Neural crest cell (in vitro differentiated cells): ENCODE results near the gene KRI1. TPM values are rescaled to one million over a fixed set of nuclear protein-coding genes. Genes with fewer than 3 reads are reported as not detected.
"Not testable (repeated sequence)": the region's sequence is repeated elsewhere in the genome, so short reads cannot be mapped to it uniquely, and the experiment has no call there.

Source experiments
- DNase-seq: peaks from one replicate; pipeline ENCODE4 v3.0.0; 2021; ENCODE audit warnings: low read depth, mixed read lengths, low spot score
- H3K27ac Mint-ChIP-seq: one replicate; pipeline ENCODE4 v1.8.0; 2021; ENCODE audit warnings: mild to moderate bottlenecking, mixed read lengths; ENCODE audit not compliant: unreplicated experiment
- H3K27me3 Mint-ChIP-seq: 2 replicates; pipeline ENCODE4 v1.8.0; 2021; ENCODE audit warnings: low read depth, mild to moderate bottlenecking, mixed read lengths
- H3K36me3 Mint-ChIP-seq: 2 replicates; pipeline ENCODE4 v1.8.0; 2021; ENCODE audit warnings: low read depth, mild to moderate bottlenecking, mixed read lengths
- H3K4me1 Mint-ChIP-seq: 2 replicates; pipeline ENCODE4 v1.8.0; 2021; ENCODE audit warnings: mixed read lengths
- H3K4me3 Mint-ChIP-seq: one replicate; pipeline ENCODE4 v1.8.0; 2021; ENCODE audit warnings: mild to moderate bottlenecking, mixed read lengths
- H3K9me3 Mint-ChIP-seq: 2 replicates; pipeline ENCODE4 v1.8.0; 2021; ENCODE audit warnings: mixed read lengths
- total RNA-seq: library from RNA; stranded (reverse); gene quantifications from 2 replicates; pipeline ENCODE4 v1.2.1, GENCODE V29; 2021
- TF ChIP-seq, protein P1 (sequence below): fragments of 200-600 bp; sonication (generic); conservative IDR thresholded peaks from 2 replicates; pipeline ENCODE4 v1.5.0; 2021; ENCODE audit warnings: antibody characterized with exemption, mild to moderate bottlenecking

The KRI1 gene
- total RNA-seq, 1 donor from 2014 or later: 41.2 TPM

DNA sequence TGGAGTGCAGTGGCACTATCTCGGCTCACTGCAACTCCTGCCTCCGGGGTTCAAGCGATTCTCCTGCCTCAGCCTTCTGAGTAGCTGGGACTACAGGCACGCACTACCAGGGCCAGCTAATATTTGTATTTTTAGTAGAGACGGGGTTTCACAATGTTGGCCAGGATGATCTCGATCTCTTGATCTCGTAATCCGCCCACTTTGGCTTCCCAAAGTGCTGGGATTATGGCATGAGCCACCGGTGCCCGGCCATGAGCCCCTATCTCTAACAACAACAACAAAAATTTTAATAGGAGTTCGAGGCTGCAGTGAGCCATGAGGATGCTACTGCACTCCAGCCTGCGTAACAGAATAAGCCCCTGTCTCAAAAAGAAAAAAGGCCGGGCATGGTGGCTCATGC, 16.3 kb upstream of the KRI1 start:
- H3K27ac Mint-ChIP-seq: no peak overlapping the region
- H3K36me3 Mint-ChIP-seq: no peaks in the 10 kb centered on the region
- no peak overlapping the region for H3K4me3 Mint-ChIP-seq
- H3K27me3 Mint-ChIP-seq: peaks cover 36% of the 10 kb centered on the region
- H3K4me1 Mint-ChIP-seq: peaks cover 6% of the 10 kb centered on the region
- DNase-seq: no peak
- no peaks in the 10 kb centered on the region for H3K9me3 Mint-ChIP-seq
- TF ChIP-seq, protein P1, sequence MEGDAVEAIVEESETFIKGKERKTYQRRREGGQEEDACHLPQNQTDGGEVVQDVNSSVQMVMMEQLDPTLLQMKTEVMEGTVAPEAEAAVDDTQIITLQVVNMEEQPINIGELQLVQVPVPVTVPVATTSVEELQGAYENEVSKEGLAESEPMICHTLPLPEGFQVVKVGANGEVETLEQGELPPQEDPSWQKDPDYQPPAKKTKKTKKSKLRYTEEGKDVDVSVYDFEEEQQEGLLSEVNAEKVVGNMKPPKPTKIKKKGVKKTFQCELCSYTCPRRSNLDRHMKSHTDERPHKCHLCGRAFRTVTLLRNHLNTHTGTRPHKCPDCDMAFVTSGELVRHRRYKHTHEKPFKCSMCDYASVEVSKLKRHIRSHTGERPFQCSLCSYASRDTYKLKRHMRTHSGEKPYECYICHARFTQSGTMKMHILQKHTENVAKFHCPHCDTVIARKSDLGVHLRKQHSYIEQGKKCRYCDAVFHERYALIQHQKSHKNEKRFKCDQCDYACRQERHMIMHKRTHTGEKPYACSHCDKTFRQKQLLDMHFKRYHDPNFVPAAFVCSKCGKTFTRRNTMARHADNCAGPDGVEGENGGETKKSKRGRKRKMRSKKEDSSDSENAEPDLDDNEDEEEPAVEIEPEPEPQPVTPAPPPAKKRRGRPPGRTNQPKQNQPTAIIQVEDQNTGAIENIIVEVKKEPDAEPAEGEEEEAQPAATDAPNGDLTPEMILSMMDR: no peak

DNA sequence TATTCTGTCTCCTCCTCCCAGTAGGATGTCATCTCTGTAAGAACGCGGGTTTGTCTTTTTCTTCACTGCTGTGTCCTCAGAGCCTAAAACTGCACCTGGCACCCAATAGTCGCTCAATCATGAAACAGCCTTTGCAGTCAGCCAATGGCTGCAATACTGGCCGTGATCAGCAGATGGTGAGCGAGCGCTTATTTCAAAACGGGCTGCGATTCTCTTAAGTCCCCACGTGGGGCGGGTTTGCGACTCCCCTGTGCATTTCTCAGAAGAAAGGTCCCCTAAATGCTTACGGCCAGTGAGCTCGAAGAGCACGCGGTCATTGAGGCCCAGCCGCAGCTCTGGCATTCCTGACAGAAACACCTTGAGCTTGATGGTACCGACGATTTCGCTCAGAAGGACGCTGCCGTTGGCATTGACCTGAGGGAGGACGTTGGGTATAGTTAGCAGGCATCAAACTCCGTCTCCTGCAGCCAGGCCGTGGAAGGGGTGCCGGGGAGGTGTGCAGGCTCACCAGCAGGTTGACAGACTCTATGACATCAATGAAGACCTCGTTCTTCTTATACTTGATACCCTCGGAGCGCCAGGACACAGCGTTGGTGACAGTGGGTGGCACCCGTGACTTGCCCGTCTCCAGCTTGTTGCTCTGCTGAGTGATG, 15.3 kb upstream of the KRI1 start:
- no peak overlapping the region for H3K4me3 Mint-ChIP-seq
- peak; percentile 93 for DNase-seq
- no peaks in the 10 kb centered on the region for H3K36me3 Mint-ChIP-seq

DNA sequence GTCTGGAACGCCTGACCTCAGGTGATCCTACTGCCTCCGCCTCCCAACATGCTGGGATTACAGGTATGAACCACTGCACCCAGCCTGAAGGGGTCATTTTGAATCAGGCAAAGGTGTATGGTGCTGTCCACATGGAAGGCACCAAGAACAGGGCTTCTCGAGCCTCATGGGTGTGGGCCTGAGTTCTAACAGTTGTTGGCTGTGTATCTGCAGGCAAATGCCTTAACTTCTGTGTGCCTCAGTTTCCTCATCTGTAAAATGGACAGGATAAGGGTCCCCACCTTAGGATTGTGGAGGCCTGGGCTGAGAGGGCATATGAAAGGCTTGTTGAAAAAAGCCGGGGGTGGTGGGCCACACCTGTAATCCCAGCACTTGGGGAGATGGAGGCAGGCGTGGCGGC, 12.1 kb upstream of the KRI1 start:
- no peak for DNase-seq
- H3K9me3 Mint-ChIP-seq: no peaks in the 10 kb centered on the region
- no peaks in the 10 kb centered on the region for H3K36me3 Mint-ChIP-seq
- no peak overlapping the region for H3K4me3 Mint-ChIP-seq
- peaks cover under 1% of the 10 kb centered on the region for H3K27me3 Mint-ChIP-seq
- TF ChIP-seq, protein P1: no peak
- H3K4me1 Mint-ChIP-seq: peaks cover 6% of the 10 kb centered on the region
- no peak overlapping the region for H3K27ac Mint-ChIP-seq

More for the DNA sequence above, 15.3 kb upstream of the KRI1 start:
- Mint-ChIP-seq H3K4me1 (peaks cover 6% of the 10 kb centered on the region), H3K27ac (no peak overlapping the region), H3K9me3 (no peaks in the 10 kb centered on the region), H3K27me3 (peaks cover 26% of the 10 kb centered on the region)
- TF ChIP-seq, protein P1: peak; percentile 97

DNA sequence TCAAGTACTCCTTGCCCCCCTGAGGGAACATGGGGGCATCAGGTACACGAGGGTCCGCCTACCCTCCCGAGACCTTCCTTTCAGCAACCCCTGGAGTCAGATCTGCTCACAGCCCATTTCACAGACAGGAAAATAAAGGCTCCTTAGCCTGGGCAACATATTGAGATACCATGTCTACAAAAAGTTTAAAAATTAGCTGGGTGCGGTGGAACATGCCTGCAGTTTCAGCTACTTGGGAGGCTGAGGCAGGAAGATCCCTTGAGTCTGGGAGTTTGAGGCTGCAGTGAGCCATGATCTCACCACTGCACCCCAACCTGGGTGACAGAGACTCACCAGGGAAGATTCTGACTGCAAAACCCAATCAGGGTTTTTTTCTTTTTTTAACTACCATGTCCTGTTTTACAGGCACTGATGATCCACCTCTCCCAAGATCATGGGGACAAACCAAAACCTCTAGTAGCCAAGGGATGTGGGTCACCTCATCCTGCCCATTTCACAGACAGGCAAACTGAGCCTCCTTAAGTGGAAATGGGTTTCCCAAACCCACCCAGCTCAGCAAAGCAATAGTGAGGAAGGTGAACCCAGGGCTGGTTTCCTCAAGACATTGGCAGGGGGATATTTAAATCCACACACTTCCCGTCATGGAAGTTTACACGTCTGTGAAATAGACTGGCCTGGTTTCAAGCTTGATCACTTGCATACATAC, 9.4 kb upstream of the KRI1 start:
- no peak overlapping the region for H3K4me3 Mint-ChIP-seq
- H3K27me3 Mint-ChIP-seq: no peaks in the 10 kb centered on the region
- H3K27ac Mint-ChIP-seq: no peak overlapping the region
- TF ChIP-seq, protein P1: no peak
- H3K36me3 Mint-ChIP-seq: no peaks in the 10 kb centered on the region
- no peaks in the 10 kb centered on the region for H3K9me3 Mint-ChIP-seq
- peaks cover 7% of the 10 kb centered on the region for H3K4me1 Mint-ChIP-seq
- no peak for DNase-seq

DNA sequence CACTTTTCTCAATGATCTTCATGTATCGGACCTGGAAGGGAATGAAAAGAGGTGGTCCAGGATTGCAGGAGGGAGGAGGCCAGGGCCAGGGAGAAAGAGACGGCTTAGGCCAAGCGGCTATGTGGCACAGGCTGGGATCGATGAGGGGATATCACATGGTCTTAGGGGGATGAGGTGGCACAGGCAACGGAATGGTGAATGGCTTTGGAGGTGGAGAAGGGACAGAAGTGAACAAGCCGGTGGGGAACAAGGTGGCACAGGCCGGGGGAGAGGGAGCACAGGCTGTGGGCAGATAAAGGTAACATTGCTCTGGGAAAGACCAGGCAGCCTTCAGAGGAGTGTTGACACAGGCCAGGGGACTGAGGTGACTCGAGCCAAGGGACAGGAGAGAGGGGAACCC, 8.7 kb upstream of the KRI1 start:
- TF ChIP-seq, protein P1: no peak
- no peaks in the 10 kb centered on the region for H3K27me3 Mint-ChIP-seq
- no peak for DNase-seq
- H3K27ac Mint-ChIP-seq: no peak overlapping the region
- H3K4me1 Mint-ChIP-seq: peaks cover 8% of the 10 kb centered on the region
- no peaks in the 10 kb centered on the region for H3K9me3 Mint-ChIP-seq
- no peaks in the 10 kb centered on the region for H3K36me3 Mint-ChIP-seq
- H3K4me3 Mint-ChIP-seq: peak overlapping the region; percentile 31

DNA sequence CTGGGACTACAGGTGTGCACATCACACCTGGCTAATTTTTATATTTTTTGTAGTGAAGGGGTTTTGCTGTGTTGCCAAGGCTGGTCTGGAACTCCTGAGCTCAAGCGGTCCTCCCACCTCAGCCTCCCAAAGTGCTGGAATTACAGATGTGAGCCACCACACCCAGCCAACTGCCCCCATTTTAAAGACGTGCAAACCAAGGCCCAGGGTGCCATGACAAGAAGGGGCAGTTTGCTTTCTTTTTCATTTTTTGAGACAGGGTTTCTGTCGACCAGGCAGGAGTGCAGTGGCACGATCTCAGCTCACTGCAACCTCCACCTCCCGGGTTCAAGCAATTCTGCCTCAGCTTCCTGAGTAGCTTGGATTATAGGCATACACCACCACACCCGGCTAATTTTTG, 8.0 kb upstream of the KRI1 start:
- not testable (repeated sequence) for H3K4me3 Mint-ChIP-seq, H3K36me3 Mint-ChIP-seq, H3K27me3 Mint-ChIP-seq, DNase-seq, H3K27ac Mint-ChIP-seq, H3K9me3 Mint-ChIP-seq
- peaks cover 14% of the 10 kb centered on the region for H3K4me1 Mint-ChIP-seq
